GM21360 (cell line): ENCODE data around the gene MTRFR.

ENCODE experiments used
- ATAC-seq: cut with Tn5 transposase; IDR thresholded peaks from one replicate; pipeline ENCODE4 v1.9.1; 2021; ENCODE audit warnings: mild to moderate bottlenecking, moderate library complexity; ENCODE audit not compliant: unreplicated experiment

MTRFR gene

DNA sequence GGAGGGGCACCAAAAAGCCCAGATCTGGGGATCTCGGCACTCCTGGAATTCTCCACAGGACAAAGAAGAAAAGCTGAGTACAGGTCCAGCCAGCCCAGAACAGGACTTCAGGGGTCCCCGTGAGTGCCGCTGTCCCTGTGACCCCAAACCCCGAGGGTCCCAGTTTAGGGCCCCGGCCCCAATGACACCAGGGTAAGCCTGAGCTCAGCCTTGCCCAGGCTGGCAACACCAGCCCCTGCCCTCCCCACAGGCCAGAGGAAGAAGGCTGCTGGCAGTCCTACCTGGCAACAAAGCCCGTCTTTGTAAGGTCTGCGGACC is 36.6 kb downstream of the MTRFR start:
- ATAC-seq = no peak

GRCh38 chr12:123270214-123271000 is 37.2 kb downstream of the MTRFR start:
- ATAC-seq = no peak

DNA sequence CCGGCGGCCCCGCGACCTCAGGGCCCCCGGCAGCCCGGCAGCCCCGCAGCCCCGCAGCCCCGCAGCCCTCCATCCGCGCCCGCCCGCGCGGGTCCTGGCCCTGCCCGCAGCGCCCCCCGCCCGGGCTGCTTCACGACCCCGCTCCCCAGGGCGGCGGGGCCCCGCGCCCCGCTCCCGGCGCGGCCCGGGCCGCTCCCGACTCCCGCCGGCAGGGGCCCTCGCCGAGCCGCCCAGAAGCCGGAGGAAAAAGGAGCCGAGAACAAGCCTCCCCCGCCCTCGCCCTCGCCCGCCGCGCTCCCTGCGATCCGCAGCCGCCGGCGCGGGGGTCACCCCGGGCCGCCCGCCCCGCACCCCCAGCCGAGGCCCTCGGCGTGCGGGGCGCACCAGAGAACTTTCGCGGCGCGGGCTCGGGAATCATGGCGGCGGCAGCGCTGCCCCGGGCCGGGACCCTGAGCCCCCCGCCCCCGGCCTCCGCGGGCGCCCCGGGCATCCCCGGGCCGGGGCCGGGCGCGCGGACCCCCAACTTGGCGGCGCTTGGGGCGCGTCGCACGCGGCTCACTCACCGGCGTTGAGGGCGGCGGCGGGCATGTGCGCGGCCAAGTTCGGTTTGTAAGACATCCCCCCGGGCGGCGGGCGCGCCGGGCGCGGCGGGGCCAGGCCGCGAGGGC is 37.9 kb downstream of the MTRFR start:
- ATAC-seq = peak; percentile 48

DNA sequence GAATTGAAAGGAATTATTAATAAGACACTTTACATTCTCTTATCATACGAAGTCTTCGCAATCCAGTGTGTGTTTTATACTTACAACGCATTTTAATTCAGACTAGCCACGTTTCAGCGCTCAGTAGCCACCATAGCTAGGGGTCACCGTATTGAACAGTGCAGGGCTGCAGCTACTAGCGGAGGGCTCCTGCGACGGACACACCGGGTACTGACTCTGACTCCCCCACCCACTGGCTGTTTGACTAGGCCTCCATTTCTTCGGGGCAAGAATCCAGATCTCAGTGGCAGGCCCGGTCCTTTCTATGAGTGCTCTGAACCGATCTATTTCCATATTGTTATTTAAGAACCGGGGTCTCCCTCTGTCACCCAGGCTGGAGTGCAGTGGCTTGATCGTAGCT is 39.9 kb downstream of the MTRFR start:
- no peak for ATAC-seq

DNA sequence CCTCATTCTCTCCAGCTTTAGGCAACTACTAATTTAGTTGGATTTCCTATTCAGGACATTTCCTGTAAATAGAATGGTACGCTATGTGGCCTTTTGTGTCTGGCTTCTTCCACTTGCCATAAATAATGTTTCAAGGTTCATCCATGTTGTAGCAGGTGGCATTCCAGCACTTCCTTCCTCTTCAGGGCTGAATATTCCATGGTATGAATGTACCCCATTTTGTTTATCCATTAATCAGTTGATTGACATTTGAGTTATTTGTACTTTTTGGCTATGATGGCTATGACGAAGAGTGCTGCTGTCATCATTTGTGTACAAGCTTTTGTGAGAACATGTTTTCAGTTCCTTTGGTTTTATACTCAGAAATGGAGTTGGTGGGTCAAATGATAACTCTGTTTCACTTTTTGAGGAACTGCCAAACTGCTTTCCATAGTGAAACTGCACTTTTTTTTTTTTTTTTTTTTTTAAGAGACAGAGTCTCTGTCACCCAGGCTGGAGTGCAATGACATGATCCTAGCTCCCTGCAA is 44.9 kb downstream of the MTRFR start:
- ATAC-seq = peak; percentile 71

GRCh38 chr12:123280971-123281370 is 47.7 kb downstream of the MTRFR start:
- no peak for ATAC-seq

DNA sequence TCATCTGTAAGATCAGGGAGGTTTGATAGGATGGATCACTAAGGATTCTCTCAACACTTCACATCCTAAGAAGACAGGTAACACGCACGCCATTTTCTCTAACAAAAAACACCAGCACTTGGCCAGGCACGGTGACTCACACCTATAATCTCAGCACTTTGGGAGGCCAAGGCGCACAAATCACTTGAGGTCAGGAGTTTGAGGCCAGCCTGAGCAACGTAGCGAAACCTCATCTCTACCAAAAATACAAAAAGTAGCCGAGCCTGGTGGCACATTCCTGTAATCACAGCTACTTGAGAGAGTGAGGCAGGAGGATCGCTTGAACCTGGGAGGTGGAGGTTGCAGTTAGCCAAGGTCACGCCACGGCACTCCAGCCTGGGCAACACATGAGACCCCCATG is 48.9 kb downstream of the MTRFR start:
- no peak for ATAC-seq

- ATAC-seq = no peak
These were observed 50.2 kb downstream of the MTRFR start for GRCh38 chr12:123283461-123283860.

- no peak for ATAC-seq
These were observed 51.4 kb downstream of the MTRFR start for GRCh38 chr12:123284669-123285068.

- no peak for ATAC-seq
These were observed 53.6 kb downstream of the MTRFR start for GRCh38 chr12:123286652-123287373.

DNA sequence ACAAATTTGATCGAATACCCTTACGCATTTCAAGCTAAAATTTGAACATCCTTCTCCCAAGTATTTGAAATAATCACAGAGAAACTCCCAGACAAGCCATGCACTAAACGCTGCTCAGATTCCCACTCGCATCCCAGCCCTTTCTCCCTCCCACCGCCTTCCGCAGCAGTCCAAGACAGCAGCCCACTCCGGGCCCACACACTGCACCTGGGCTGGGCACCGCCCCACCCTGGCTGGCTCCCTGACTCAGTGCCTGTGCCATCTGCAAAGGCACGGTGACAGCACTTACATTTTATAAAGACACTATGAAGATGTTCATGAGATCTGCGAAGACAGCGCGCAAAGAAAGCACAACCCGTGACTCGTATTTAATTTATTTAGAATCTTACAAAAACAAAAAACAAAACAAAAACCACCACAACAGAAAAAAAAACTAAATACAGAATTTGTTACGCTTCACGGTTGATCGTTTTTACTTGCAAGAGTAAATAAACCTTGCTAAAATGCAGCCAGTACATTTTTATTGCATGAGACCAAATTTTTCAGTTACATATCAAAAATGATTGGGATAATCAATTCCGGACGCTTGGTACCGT is 55.6 kb downstream of the MTRFR start:
- ATAC-seq = no peak

DNA sequence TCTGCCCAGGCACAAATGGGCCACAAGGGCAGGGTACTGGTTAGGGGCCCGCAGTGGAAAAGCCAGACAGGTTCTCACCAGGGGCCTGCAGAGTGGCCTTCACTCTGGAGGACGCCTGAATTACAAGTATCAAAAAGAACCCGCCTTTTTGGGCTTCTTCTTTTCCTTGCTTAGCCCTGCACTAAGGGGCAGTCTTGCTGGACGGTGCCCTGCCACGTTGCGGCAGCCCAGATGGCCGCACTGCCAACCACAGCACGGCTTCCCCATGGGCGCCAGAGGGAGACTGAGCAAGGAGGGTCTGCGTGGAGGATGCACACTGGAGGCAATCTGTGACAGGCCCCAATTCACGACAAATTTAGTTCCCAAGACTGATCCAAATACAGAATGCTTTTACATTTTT is 56.7 kb downstream of the MTRFR start:
- no peak for ATAC-seq

GRCh38 chr12:123293178-123293760 is 60.0 kb downstream of the MTRFR start:
- no peak for ATAC-seq

DNA sequence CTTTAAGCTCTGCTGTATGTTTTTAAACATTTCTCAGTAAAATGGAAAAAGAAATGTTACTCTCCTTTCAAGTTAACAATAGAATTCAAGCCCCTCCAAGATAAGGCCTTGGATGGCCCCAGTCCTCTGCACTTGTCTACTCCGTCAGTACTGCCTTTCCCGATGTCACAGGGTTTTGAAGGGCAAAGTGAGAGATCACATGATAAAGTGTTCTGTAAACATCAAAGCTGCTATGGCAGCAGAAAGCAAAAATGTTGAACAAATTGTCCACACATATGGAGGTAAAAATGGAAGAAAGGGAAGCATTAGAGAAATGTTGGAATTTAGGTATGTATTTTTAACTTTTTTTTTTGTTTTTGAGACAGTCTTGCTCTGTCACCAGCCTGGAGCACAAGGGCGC is 71.9 kb downstream of the MTRFR start:
- ATAC-seq = no peak

- ATAC-seq = no peak
These were observed 73.0 kb downstream of the MTRFR start for GRCh38 chr12:123306200-123306599.
